Hepatocyte (in vitro differentiated cells): ENCODE measurements around the gene BCOR. TPM values are rescaled to one million over a fixed set of nuclear protein-coding genes. Genes with fewer than 3 reads are reported as not detected.

ENCODE experiments used
- DNase-seq: peaks from one replicate; pipeline ENCODE4 v3.0.0-alpha.2; 2016; ENCODE audit warnings: low spot score
- H2AFZ ChIP-seq: fragments of 200-600 bp; sonication (generic); 2 replicates; pipeline ENCODE4 v1.6.0; 2016; ENCODE audit warnings: antibody characterized with exemption, mild to moderate bottlenecking
- H3K27ac ChIP-seq: fragments of 200-600 bp; sonication (generic); 2 replicates; pipeline ENCODE4 v1.5.1; 2016; ENCODE audit warnings: mild to moderate bottlenecking
- H3K27me3 ChIP-seq: fragments of 200-600 bp; sonication (generic); 2 replicates; pipeline ENCODE4 v1.6.1; 2016
- H3K36me3 ChIP-seq: fragments of 200-600 bp; sonication (generic); replicated peaks from 2 replicates; pipeline ENCODE4 v1.5.1; 2016; ENCODE audit warnings: low read depth; ENCODE audit not compliant: insufficient read depth
- H3K4me1 ChIP-seq: fragments of 200-600 bp; sonication (generic); 2 replicates; pipeline ENCODE4 v1.5.1; 2016; ENCODE audit warnings: mild to moderate bottlenecking, moderate library complexity; ENCODE audit not compliant: insufficient read depth
- H3K4me2 ChIP-seq: fragments of 200-600 bp; sonication (generic); 2 replicates; pipeline ENCODE4 v1.6.0; 2016
- H3K4me3 ChIP-seq: fragments of 200-600 bp; sonication (generic); 2 replicates; pipeline ENCODE4 v1.5.1; 2016; ENCODE audit warnings: mild to moderate bottlenecking
- H3K79me2 ChIP-seq: fragments of 200-600 bp; sonication (generic); 2 replicates; pipeline ENCODE4 v1.6.0; 2017; ENCODE audit warnings: mild to moderate bottlenecking
- H3K9me2 ChIP-seq: fragments of 200-600 bp; sonication (generic); replicated peaks from 2 replicates; pipeline ENCODE4 v1.6.0; 2017; ENCODE audit warnings: mild to moderate bottlenecking; ENCODE audit not compliant: insufficient read depth
- H3K9me3 ChIP-seq: fragments of 200-600 bp; sonication (generic); 2 replicates; pipeline ENCODE4 v1.5.1; 2016; ENCODE audit warnings: low read depth, mild to moderate bottlenecking
- H4K20me1 ChIP-seq: fragments of 200-600 bp; sonication (generic); 2 replicates; pipeline ENCODE4 v1.6.0; 2016; ENCODE audit warnings: mild to moderate bottlenecking; ENCODE audit not compliant: insufficient read depth, poor library complexity, severe bottlenecking
- CTCF ChIP-seq: fragments of 200-600 bp; sonication (generic); IDR thresholded peaks from 2 replicates; pipeline ENCODE4 v1.5.1; 2016; ENCODE audit warnings: antibody characterized with exemption, mild to moderate bottlenecking; ENCODE audit not compliant: poor library complexity
- EZH2 ChIP-seq: fragments of 200-600 bp; sonication (generic); IDR thresholded peaks from 2 replicates; pipeline ENCODE4 v1.6.1; 2016; ENCODE audit warnings: antibody characterized with exemption, mild to moderate bottlenecking, borderline replicate concordance
- EZH2phosphoT487 ChIP-seq: fragments of 200-600 bp; sonication (generic); IDR thresholded peaks from one replicate; pipeline ENCODE4 v1.6.1; 2018; ENCODE audit warnings: antibody characterized with exemption, mild to moderate bottlenecking, low read depth, moderate library complexity; ENCODE audit not compliant: unreplicated experiment, severe bottlenecking
- WGBS: methylation state at CpG from one replicate; pipeline ENCODE4 v1.1.6; 2016; ENCODE audit warnings: low lambda C conversion rate; ENCODE audit errors: missing lambda C conversion rate; 5-methylcytosine and 5-hydroxymethylcytosine counted together
- polyA plus RNA-seq: library from polyadenylated mRNA; unstranded; fragments of >200 nt; fragmentation: Nextera tagmentation; extraction: Ambion mirVana; gene quantifications from 2 replicates; pipeline ENCODE4 v1.2.1, GENCODE V29; 2016
- total RNA-seq: library from RNA; depleted of rRNA; stranded (reverse); fragments of >200 nt; gene quantifications from 2 replicates; pipeline ENCODE4 v1.2.3, GENCODE V29; 2014

Gene BCOR
- total and polyA plus RNA-seq, 2 experiments from 2014 or later, result 13.6 to 22.9 TPM

- no peaks in the 10 kb centered on the region for H3K36me3 ChIP-seq
- no peak for TF ChIP-seq EZH2phosphoT487
- no peak for TF ChIP-seq EZH2
- TF ChIP-seq CTCF, result no peak
- no peaks in the 10 kb centered on the region for H4K20me1 ChIP-seq
- no peaks in the 10 kb centered on the region for H3K79me2 ChIP-seq
- H2AFZ ChIP-seq, result peak overlapping the region; percentile 15
- no peak for DNase-seq
- no peaks in the 10 kb centered on the region for H3K9me3 ChIP-seq
- peaks cover 72% of the 10 kb centered on the region for H3K27me3 ChIP-seq
- no peak overlapping the region for H3K27ac ChIP-seq
- H3K4me2 ChIP-seq, result peak overlapping the region; percentile 87
- 9% methylated on average over 30 of the region's 35 CpGs for WGBS
- peaks cover 73% of the 10 kb centered on the region for H3K4me1 ChIP-seq
- peak overlapping the region; percentile 14 for H3K4me3 ChIP-seq
- no peaks in the 10 kb centered on the region for H3K9me2 ChIP-seq
Measured at GRCh38 chrX:40009462-40009851, 88.3 kb downstream of the BCOR start.

- peaks cover 72% of the 10 kb centered on the region for H3K27me3 ChIP-seq
- peak overlapping the region; percentile 15 for H2AFZ ChIP-seq
- no peaks in the 10 kb centered on the region for H3K9me3 ChIP-seq
- H3K4me2 ChIP-seq, result peak overlapping the region; percentile 87
- peak; percentile 54 for DNase-seq
- no peaks in the 10 kb centered on the region for H4K20me1 ChIP-seq
- no peak overlapping the region for H3K27ac ChIP-seq
- H3K36me3 ChIP-seq, result no peaks in the 10 kb centered on the region
- no peaks in the 10 kb centered on the region for H3K79me2 ChIP-seq
- 10% methylated on average over 38 of the region's 52 CpGs for WGBS
- TF ChIP-seq EZH2 (peak; percentile 60), EZH2phosphoT487 (no peak), CTCF (no peak)
- peak overlapping the region; percentile 14 for H3K4me3 ChIP-seq
- H3K4me1 ChIP-seq, result peaks cover 78% of the 10 kb centered on the region
- no peaks in the 10 kb centered on the region for H3K9me2 ChIP-seq
Measured at GRCh38 chrX:40008791-40009461, 88.8 kb downstream of the BCOR start.

- Histone ChIP-seq H3K9me2 (no peaks in the 10 kb centered on the region), H3K4me3 (no peak overlapping the region), H3K4me1 (peaks cover 82% of the 10 kb centered on the region), H3K27me3 (peaks cover 72% of the 10 kb centered on the region), H3K27ac (no peak overlapping the region), H3K36me3 (no peaks in the 10 kb centered on the region), H4K20me1 (no peaks in the 10 kb centered on the region), H3K79me2 (no peaks in the 10 kb centered on the region), H3K9me3 (no peaks in the 10 kb centered on the region), H2AFZ (peak overlapping the region; percentile 15), H3K4me2 (peak overlapping the region; percentile 87)
- TF ChIP-seq EZH2phosphoT487 (no peak), EZH2 (no peak), CTCF (no peak)
- WGBS, result 38% methylated on average over 46 of the region's 47 CpGs
- DNase-seq, result no peak
Measured at GRCh38 chrX:40007756-40008705, 89.7 kb downstream of the BCOR start.
